HUES64 (cell line): ENCODE measurements around the gene TSHZ3.

Experiments used
- H3K27ac ChIP-seq: 2 replicates; pipeline ENCODE4 v1.7.0; 2013; ENCODE audit warnings: low read depth, low read length, inconsistent platforms
- H3K27me3 ChIP-seq: 2 replicates; pipeline ENCODE4 v1.6.1; 2013; ENCODE audit warnings: mild to moderate bottlenecking, low read length; ENCODE audit not compliant: insufficient read depth
- H3K36me3 ChIP-seq: 2 replicates; pipeline ENCODE4 v1.6.1; 2013; ENCODE audit warnings: mild to moderate bottlenecking, low read length; ENCODE audit not compliant: insufficient read depth
- H3K4me1 ChIP-seq: 2 replicates; pipeline ENCODE4 v1.6.1; 2013; ENCODE audit warnings: mild to moderate bottlenecking, low read length, moderate library complexity; ENCODE audit not compliant: insufficient read depth
- H3K4me3 ChIP-seq: 2 replicates; pipeline ENCODE4 v1.5.1; 2013; ENCODE audit warnings: mild to moderate bottlenecking, low read length, moderate library complexity
- H3K9ac ChIP-seq: 2 replicates; pipeline ENCODE4 v1.6.1; 2013; ENCODE audit warnings: mild to moderate bottlenecking, low read depth, low read length
- H3K9me3 ChIP-seq: 2 replicates; pipeline ENCODE4 v1.6.1; 2013; ENCODE audit warnings: low read depth, low read length; ENCODE audit not compliant: insufficient read depth
- WGBS: fragments of 150-250, 120-280 bp; methylation state at CpG from one replicate; pipeline ENCODE4 v1.1.7; 2013; ENCODE audit warnings: missing lambda C conversion rate; 5-methylcytosine and 5-hydroxymethylcytosine counted together

Gene TSHZ3

DNA sequence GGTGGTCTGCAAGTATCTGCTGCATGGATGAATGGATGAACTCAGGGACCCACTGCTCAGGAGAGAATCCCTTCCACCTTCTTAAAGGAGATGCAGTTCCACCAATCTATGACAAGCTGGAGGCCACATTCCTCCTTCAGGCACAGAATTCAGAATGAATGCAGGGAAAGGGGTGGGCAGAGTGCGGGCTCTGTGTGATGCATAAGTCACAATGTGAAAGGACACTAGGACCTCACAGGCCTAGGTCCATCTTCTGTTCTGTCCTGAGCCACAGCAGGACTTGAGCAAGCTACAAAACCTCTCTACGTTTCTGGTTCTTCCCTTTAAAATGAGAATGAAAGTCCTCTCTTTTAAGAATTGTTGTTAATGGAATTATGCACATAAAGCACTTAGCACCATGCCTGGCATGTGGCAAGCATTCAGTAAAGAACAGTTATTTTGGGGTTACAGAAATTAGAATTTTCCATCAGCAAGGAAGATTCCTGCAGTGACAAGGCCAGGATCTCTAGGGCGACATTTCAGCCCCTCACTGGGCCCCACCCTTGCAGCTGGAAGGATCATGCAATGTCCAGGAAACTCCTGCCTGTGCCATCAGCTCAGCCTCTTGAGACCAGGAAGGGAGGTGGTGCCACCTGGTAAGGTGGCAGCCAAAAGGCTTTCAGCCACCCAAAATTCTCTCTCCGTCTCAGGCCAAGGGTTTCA, 38.7 kb downstream of the TSHZ3 start:
- 85% methylated on average over 4 of the region's 4 CpGs for WGBS
- Histone ChIP-seq H3K4me3 (no peak overlapping the region), H3K4me1 (peaks cover 4% of the 10 kb centered on the region), H3K9me3 (no peaks in the 10 kb centered on the region), H3K27me3 (no peaks in the 10 kb centered on the region), H3K27ac (no peak overlapping the region), H3K36me3 (no peaks in the 10 kb centered on the region), H3K9ac (no peak overlapping the region)

DNA sequence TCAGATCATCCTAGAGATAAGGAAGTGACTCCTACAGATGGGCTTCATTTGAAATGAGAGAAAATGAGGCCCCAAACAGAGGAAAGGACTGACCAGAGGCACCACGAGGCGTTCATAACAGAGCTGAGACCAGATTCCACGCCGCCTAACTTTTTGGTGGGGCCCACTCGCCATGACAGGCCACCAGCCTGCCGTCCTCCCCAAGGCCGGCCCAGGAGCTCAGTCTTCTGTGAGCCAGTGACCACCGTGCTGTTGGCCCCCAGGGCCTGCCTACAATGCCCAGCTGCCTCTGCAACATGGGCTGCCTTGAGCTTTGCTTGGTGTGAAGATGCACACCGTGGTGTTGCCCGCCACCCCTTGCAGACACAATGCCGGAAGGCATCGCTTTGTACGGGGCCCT, 40.5 kb downstream of the TSHZ3 start:
- Histone ChIP-seq H3K4me1 (no peaks in the 10 kb centered on the region), H3K27ac (no peak overlapping the region), H3K36me3 (no peaks in the 10 kb centered on the region), H3K9ac (no peak overlapping the region), H3K9me3 (no peaks in the 10 kb centered on the region), H3K27me3 (no peaks in the 10 kb centered on the region), H3K4me3 (no peak overlapping the region)
- WGBS, result 96% methylated on average over 13 of the region's 13 CpGs

DNA sequence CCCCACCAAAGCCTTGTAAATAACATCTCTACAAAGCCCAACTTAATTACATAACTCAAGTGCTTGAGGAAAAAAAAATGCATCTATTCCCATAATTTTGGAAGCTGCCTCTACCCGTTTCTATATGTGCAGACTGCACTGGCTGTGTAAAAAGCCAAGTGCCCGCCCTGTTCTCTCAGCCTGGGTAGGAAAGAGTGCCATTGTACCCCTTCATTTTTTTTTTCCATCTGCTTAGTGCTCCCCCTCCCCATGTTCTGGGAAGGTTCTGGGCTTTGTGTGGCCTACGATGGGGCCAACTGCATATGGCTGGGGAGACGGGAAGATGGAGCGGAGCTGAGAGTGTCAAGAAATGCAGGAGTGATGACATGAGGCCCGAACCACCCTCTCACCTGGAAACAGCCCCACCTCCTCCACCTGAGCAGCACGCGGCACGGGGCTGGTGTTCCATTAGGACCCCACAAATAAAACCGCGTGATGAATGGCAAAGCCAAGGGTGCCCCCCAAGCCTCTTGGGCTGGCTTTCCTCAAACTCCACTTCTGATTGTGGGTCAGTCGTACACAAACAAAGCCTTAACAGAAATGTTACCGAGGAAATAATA, 42.1 kb downstream of the TSHZ3 start:
- Histone ChIP-seq H3K36me3 (no peaks in the 10 kb centered on the region), H3K9ac (no peak overlapping the region), H3K4me3 (no peak overlapping the region), H3K9me3 (no peaks in the 10 kb centered on the region), H3K4me1 (no peaks in the 10 kb centered on the region), H3K27ac (no peak overlapping the region), H3K27me3 (no peaks in the 10 kb centered on the region)
- 96% methylated on average over 13 of the region's 13 CpGs for WGBS

DNA sequence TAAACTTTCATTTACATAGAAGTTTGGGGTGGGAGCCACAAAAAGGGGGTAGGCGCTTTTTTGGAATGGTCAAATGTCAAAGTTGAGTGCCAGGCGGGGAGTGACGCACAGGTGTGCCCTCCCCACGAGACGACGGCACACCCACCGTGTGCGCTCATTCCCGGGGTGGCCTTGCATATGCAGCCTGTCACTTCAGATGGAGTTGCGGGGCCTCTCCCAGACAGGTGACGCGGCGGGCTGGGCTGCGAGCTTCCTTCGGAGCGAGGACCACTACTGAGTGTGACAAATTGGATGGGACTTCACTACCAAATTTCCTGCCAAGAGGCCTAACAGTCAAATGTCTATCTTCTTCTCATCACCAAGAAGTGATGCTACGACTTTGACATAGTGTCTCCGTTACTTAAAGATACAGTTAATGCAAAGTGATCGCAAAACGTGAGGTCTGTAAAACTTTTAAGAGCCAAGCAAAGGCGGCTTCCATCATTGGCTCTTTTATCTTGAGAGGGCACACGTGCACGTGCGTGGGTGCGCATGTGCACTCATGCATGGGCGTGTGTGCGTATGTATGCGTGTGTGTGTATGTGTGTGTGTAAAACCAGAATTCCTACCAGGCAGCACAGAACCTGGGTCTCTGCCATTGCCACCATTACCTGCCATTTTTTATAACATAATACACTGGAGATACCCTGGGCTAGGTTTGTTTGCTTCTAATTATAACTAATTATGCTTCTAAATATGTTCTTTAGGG, 43.1 kb downstream of the TSHZ3 start:
- H3K27ac ChIP-seq, result no peak overlapping the region
- no peaks in the 10 kb centered on the region for H3K36me3 ChIP-seq
- H3K9ac ChIP-seq, result no peak overlapping the region
- no peak overlapping the region for H3K4me3 ChIP-seq
- no peaks in the 10 kb centered on the region for H3K4me1 ChIP-seq
- no peaks in the 10 kb centered on the region for H3K9me3 ChIP-seq
- H3K27me3 ChIP-seq, result no peaks in the 10 kb centered on the region
- 95% methylated on average over 28 of the region's 28 CpGs for WGBS

DNA sequence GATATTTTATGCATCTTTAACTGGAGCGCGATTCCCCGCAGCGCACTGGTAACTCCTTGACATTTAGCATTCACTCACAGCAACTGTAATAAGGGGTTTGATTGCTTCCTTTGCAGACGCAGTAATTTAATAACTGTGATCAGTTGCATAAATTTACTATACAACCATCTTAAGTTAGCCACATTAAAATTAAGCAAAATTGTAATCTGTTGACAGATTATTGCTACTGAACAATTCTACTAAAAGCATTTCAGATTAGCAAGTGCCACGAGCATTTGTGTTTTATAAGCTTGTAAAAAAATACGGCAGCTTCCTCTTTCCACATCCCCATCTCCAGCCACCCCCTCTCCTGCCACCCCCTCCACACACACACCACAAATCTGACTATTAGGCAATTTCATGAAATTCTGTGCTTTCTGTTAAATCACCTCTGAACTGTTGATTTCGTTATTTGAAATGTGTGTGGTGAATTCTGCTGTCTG, 44.4 kb downstream of the TSHZ3 start:
- H3K27ac ChIP-seq, result no peak overlapping the region
- no peak overlapping the region for H3K4me3 ChIP-seq
- H3K9ac ChIP-seq, result no peak overlapping the region
- H3K27me3 ChIP-seq, result no peaks in the 10 kb centered on the region
- no peaks in the 10 kb centered on the region for H3K9me3 ChIP-seq
- over 99% methylated on average over 7 of the region's 8 CpGs for WGBS
- H3K36me3 ChIP-seq, result no peaks in the 10 kb centered on the region
- H3K4me1 ChIP-seq, result no peaks in the 10 kb centered on the region

DNA sequence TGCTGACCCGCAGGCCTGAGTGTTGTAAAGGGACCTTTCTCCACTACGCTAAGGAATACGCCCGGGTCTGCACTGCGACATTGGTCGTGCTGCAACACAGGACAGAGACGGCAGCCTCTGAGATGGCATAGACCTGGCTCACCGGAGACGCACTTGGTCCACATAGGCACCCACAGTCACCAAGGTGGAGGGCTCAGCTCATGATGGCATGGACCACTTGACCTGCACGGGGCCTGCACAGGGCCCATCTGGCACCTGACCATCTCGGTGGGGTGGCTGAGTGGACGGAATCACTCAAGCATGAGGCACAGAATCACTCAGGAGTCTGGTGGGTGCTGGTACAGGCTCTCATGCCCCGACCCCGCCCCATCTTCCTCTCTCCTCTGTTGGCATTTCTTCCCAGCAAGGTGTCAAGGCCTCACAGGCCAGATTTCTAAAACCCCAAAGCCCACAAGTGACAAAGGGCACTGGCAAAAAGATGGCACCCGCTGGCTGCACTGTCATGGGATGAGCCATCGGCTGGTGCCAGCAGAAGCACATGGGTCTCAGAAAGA, 45.9 kb downstream of the TSHZ3 start:
- no peak overlapping the region for H3K4me3 ChIP-seq
- WGBS, result 97% methylated on average over 16 of the region's 16 CpGs
- no peak overlapping the region for H3K27ac ChIP-seq
- H3K9ac ChIP-seq, result no peak overlapping the region
- H3K27me3 ChIP-seq, result no peaks in the 10 kb centered on the region
- H3K9me3 ChIP-seq, result no peaks in the 10 kb centered on the region
- no peaks in the 10 kb centered on the region for H3K36me3 ChIP-seq
- H3K4me1 ChIP-seq, result no peaks in the 10 kb centered on the region

DNA sequence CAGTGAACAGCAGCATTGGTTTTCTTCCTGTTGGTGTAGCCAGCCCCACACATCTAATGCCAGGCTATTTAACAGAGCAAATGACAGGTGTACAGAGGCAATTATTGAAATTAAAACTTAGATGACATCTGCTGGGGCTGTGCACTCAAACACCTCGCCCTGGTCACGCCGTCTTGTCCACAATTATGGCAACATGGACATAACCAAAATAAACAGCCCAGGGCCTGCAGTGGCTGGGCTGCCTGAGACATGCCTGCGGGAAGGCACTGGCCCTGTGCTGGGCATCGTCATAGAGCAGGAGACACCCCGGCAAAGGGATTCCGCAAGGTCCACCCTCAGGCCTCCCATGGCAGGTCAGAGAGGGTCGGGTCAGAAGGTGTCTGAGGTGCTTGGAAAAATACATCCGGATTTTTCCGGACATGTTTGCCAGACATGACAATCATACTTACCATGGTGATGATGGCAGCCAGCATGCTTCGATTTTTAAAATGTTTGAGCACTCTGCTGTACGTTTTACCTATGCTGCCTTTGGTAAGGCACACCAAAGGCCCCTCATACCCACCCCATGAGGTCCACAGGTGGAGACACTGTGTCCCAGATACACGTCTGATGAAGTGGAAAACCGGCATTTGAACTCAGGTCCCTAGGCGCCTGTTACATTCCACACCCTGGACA, 47.8 kb downstream of the TSHZ3 start:
- H3K27ac ChIP-seq, result no peak overlapping the region
- no peaks in the 10 kb centered on the region for H3K27me3 ChIP-seq
- H3K4me3 ChIP-seq, result no peak overlapping the region
- no peaks in the 10 kb centered on the region for H3K4me1 ChIP-seq
- 93% methylated on average over 15 of the region's 15 CpGs for WGBS
- no peaks in the 10 kb centered on the region for H3K9me3 ChIP-seq
- no peak overlapping the region for H3K9ac ChIP-seq
- no peaks in the 10 kb centered on the region for H3K36me3 ChIP-seq

DNA sequence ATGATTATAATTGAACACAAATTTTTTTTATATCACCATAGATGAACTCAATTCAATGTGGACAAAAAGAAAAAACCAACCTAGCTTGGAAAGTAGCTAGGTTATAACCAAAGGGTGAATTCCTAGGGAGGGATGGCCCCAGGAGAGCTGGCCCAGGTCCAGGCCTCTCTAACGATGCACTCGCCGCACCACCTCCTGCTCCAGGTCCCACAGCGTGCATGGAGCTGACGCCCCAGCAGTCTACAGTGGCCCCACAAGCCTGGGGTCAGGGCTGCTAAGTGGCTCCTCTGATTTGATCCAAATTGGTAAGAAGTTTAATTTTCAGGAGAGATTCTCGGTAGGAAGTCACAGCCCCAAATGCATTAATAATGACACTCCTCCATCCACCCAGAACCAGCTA, 48.8 kb downstream of the TSHZ3 start:
- Histone ChIP-seq H3K4me1 (no peaks in the 10 kb centered on the region), H3K27me3 (no peaks in the 10 kb centered on the region), H3K9me3 (no peaks in the 10 kb centered on the region), H3K27ac (no peak overlapping the region), H3K9ac (no peak overlapping the region), H3K4me3 (no peak overlapping the region), H3K36me3 (no peaks in the 10 kb centered on the region)
- WGBS, result 96% methylated on average over 5 of the region's 6 CpGs

DNA sequence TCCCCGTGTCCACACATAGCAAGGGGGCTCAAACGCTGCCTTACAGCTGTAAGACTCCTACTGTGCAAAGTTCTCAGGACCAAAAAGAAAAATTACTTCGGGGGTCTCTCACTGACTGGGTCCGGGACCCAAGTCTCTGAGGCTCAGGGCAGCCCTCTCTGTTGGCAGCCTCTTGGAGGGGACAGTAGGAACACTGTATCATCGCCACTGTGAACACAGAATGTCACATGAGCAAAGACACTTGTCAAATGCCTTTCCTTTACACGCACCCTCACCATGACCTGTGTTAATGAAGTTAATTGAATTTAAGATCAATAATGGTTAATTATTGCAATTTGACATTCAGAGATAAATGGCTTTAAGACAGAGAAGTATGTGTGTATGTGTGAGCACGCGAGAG, 49.6 kb downstream of the TSHZ3 start:
- 84% methylated on average over 8 of the region's 8 CpGs for WGBS

DNA sequence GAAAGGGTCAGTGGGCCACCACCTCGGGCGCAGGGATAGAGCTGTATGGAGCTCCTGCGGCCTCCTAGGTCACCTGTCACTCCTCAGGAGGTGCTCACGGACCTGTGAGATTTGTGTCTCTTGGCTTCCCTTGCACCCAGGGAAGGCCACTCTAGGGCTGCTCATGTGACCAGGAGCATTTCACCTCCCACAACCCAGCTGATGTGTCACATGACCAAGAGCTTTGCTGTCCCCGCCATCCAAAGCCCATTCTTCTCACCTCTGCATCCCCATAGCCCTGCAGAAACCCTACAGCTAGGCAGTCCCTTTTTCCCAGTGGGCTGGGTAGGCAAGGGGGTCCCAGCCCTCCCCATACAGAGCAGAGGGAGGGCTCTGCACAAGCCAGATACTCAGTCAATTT, 51.2 kb downstream of the TSHZ3 start:
- no peak overlapping the region for H3K9ac ChIP-seq
- no peaks in the 10 kb centered on the region for H3K4me1 ChIP-seq
- H3K27ac ChIP-seq, result no peak overlapping the region
- WGBS, result 76% methylated on average over 5 of the region's 5 CpGs
- H3K4me3 ChIP-seq, result no peak overlapping the region
- H3K9me3 ChIP-seq, result no peaks in the 10 kb centered on the region
- H3K36me3 ChIP-seq, result no peaks in the 10 kb centered on the region
- no peaks in the 10 kb centered on the region for H3K27me3 ChIP-seq

More for the DNA sequence above, 49.6 kb downstream of the TSHZ3 start:
- Histone ChIP-seq H3K27ac (no peak overlapping the region), H3K9ac (no peak overlapping the region), H3K4me3 (no peak overlapping the region), H3K27me3 (no peaks in the 10 kb centered on the region), H3K9me3 (no peaks in the 10 kb centered on the region), H3K36me3 (no peaks in the 10 kb centered on the region), H3K4me1 (no peaks in the 10 kb centered on the region)
